B cell (primary cell): ENCODE results near the gene TMEM223. TPM values are rescaled to one million over a fixed set of nuclear protein-coding genes. Genes with fewer than 3 reads are reported as not detected.

Experiments
- ATAC-seq: fragments of 200-7000 bp; cut with Tn5 transposase; one replicate; pipeline ENCODE4 v1.10.0; 2021; ENCODE audit warnings: low read depth, mild to moderate bottlenecking, moderate number of reproducible peaks, moderate library complexity
- CTCF ChIA-PET: fragments of 350-600 bp; sonication (Branson Sonifier 250); formaldehyde crosslinking; loops from one replicate; lab custom pipeline; 2021; ENCODE audit warnings: antibody characterized with exemption, inconsistent platforms; lab: Charles Lee
- POLR2A ChIA-PET: fragments of 350-600 bp; sonication (Branson Sonifier 250); formaldehyde crosslinking; loops from one replicate; lab custom pipeline; 2021; ENCODE audit warnings: antibody characterized with exemption; lab: Charles Lee
- DNase-seq: peaks from one replicate; pipeline ENCODE4 v3.0.0; 2013
- H2AFZ ChIP-seq: 2 replicates; pipeline ENCODE4 v1.6.1; 2012; ENCODE audit warnings: mild to moderate bottlenecking, low read depth, low read length; ENCODE audit not compliant: insufficient read depth, poor library complexity, severe bottlenecking
- H3K27ac ChIP-seq, 2 donors: 1 replicate in 1 of 2; 2 replicates in 1 of 2; pipeline ENCODE4 v1.5.1; 2012 to 2013; ENCODE audit warnings: low read length in 2 of 2, mild to moderate bottlenecking in 2 of 2, moderate library complexity in 1 of 2
- H3K27me3 ChIP-seq, 4 experiments: fragments of 200-600 bp in 1 of 4; sonication (generic) in 1 of 4; replicated peaks in 1 of 4; 1 replicate in 2 of 4; 2 replicates in 2 of 4; pipeline versions ENCODE4 v1.6.1 to v1.7.0; 2013 to 2016; ENCODE audit warnings: low read length in 3 of 4, mild to moderate bottlenecking in 2 of 4, mixed read lengths in 1 of 4, moderate library complexity in 1 of 4; ENCODE audit not compliant: insufficient read depth in 4 of 4, control insufficient read depth in 3 of 4; ENCODE audit errors: control extremely low read depth in 1 of 4
- H3K36me3 ChIP-seq, 2 experiments: replicated peaks in 1 of 2; 1 replicate in 1 of 2; 2 replicates in 1 of 2; pipeline versions ENCODE4 v1.6.1 to v1.7.1; 2013; ENCODE audit warnings: low read length in 1 of 2; ENCODE audit not compliant: insufficient read depth in 2 of 2, control insufficient read depth in 1 of 2; ENCODE audit errors: control extremely low read depth in 1 of 2, extremely low read depth in 1 of 2
- H3K4me1 ChIP-seq, 2 donors: fragments of 200-600 bp in 1 of 2; sonication (generic) in 1 of 2; 1 replicate in 1 of 2; 2 replicates in 1 of 2; pipeline versions ENCODE4 v1.5.1 to v1.6.1; 2013 to 2017; ENCODE audit warnings: low read length in 2 of 2; ENCODE audit not compliant: control insufficient read depth in 2 of 2, insufficient read depth in 2 of 2
- H3K4me2 ChIP-seq: replicated peaks from 2 replicates; pipeline ENCODE3; 2012; ENCODE audit warnings: mild to moderate bottlenecking, low read depth, low read length; ENCODE audit not compliant: poor library complexity, severe bottlenecking
- H3K4me3 ChIP-seq, 5 experiments: fragments of 200-600 bp in 1 of 5; sonication (generic) in 1 of 5; 1 replicate in 3 of 5; 2 replicates in 2 of 5; pipeline versions ENCODE4 v1.5.1 to v1.7.0; 2011 to 2016; ENCODE audit warnings: low read length in 4 of 5, mild to moderate bottlenecking in 4 of 5, low read depth in 2 of 5, control low read depth in 1 of 5, moderate library complexity in 1 of 5; ENCODE audit not compliant: insufficient read depth in 1 of 5; ENCODE audit errors: control extremely low read depth in 1 of 5, extremely low read depth in 1 of 5
- H3K79me2 ChIP-seq: fragments of 200-600 bp; sonication (generic); one replicate; pipeline ENCODE4 v1.6.0; 2016; ENCODE audit warnings: low read length; ENCODE audit not compliant: control insufficient read depth, insufficient read depth
- H3K9ac ChIP-seq: fragments of 200-600 bp; sonication (generic); 2 replicates; pipeline ENCODE4 v1.6.1; 2017; ENCODE audit warnings: mild to moderate bottlenecking, low read length, moderate library complexity
- H3K9me3 ChIP-seq, 3 donors: one replicate each; pipeline versions ENCODE4 v1.6.1 to v1.7.1; 2013; ENCODE audit warnings: low read length in 2 of 3; ENCODE audit not compliant: control insufficient read depth in 2 of 3, insufficient read depth in 1 of 3; ENCODE audit errors: control extremely low read depth in 1 of 3
- H4K20me1 ChIP-seq: 2 replicates; pipeline ENCODE4 v1.6.0; 2012; ENCODE audit warnings: mild to moderate bottlenecking, low read length; ENCODE audit not compliant: insufficient read depth, control insufficient read depth, poor library complexity, severe bottlenecking
- H3K27ac Mint-ChIP-seq: one replicate; pipeline ENCODE4 v1.8.0; 2021; ENCODE audit warnings: mixed read lengths
- H3K27me3 Mint-ChIP-seq: one replicate; pipeline ENCODE4 v1.8.0; 2021; ENCODE audit warnings: mixed read lengths
- H3K4me1 Mint-ChIP-seq: one replicate; pipeline ENCODE4 v1.8.0; 2021; ENCODE audit warnings: mixed read lengths
- H3K4me3 Mint-ChIP-seq: one replicate; pipeline ENCODE4 v1.8.0; 2021; ENCODE audit warnings: mixed read lengths
- H3K9me3 Mint-ChIP-seq: one replicate; pipeline ENCODE4 v1.8.0; 2022; ENCODE audit warnings: mixed read lengths; ENCODE audit not compliant: insufficient read depth
- EZH2 ChIP-seq: IDR thresholded peaks from 2 replicates; pipeline ENCODE4 v1.6.1; 2012; ENCODE audit warnings: borderline replicate concordance, low read depth, mild to moderate bottlenecking, moderate library complexity, low read length; ENCODE audit not compliant: insufficient read depth, poor library complexity, severe bottlenecking
- WGBS: methylation state at CpG from one replicate; pipeline ENCODE4 v1.1.5; 2013; ENCODE audit warnings: missing lambda C conversion rate; ENCODE audit not compliant: insufficient coverage; 5-methylcytosine and 5-hydroxymethylcytosine counted together
- intact Hi-C: fragments of 100-400 bp; cut with micrococcal nuclease; formaldehyde crosslinking; loops from one replicate; pipeline ENCODE4 v1.10.0; 2022
- polyA plus RNA-seq: library from polyadenylated mRNA; depleted of rRNA; stranded (reverse); fragments of >200 nt; gene quantifications from 2 replicates; pipeline ENCODE4 v1.2.3, GENCODE V29; 2012
- total RNA-seq, 2 donors: library from RNA; stranded (reverse); fragments of 120-200 nt in 1 of 2; gene quantifications; 1 replicate in 1 of 2; 2 replicates in 1 of 2; pipeline versions ENCODE4 v1.2.3 to v1.2.4, GENCODE V29; 2013 to 2022
- TF ChIP-seq, protein P1 (sequence below): fragments of 200-600 bp; IDR thresholded peaks from one replicate; pipeline ENCODE4 v1.8.0; 2022; ENCODE audit warnings: antibody characterized with exemption, mild to moderate bottlenecking

The TMEM223 gene
- total and polyA plus RNA-seq, 2 donors (not counting 1 experiment from before 2014, with no cell fraction given): 12.0 to 15.6 TPM

DNA sequence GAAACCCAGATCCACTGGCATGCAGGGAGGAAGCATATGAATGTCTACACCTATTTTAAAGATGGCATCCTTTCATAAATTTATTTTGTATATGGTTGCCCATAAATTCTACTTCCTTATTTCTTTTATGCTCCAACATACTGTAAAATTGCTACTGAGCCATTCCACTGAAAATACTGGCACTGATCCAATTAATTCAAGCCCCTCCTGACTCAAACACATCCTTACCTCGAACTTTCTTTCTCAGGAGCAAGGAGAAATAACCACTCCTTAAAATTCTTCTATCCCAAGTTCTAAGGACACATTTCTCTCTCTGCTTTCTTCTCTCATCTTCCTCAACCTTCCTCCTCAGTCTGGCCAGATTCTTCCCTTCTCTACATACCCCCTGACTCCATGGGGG is 18.9 kb upstream of the TMEM223 start:
- no peaks in the 10 kb centered on the region for H3K9me3 Mint-ChIP-seq
- POLR2A ChIA-PET: interaction anchor here (0.7 to 0.8 kb wide), 2 partner anchors 31 to 32 kb away, joined by 3 to 5 read pairs; no protein-coding TSS in a partner anchor

DNA sequence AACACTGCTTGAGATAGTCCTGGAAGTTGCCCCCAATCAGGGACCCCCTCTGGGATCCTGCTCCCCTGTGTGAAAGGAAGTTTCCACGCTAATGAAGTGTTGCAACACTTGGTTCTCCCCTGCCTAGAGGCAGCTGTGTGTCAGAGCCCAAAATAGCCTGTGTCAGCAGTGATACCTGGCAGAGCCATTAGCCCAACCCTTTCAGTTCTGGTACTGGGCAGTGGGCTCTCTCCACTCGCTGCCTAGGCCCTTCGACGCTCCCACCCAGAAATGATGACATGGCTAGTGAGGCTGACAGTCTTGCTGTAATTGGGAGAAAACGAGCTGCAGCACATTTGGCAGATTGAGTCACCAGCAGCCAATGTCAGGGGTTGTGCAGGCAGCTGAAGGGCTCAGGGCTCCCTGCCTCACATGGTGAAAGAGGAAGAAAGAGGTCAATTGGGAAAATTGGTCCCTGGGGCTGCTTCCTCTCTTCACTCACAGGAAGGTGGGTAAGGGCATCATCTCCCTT is 14.9 kb upstream of the TMEM223 start:
- peak overlapping the region; percentile 66 for H2AFZ ChIP-seq
- intact Hi-C loops: no loop called here
- peaks cover 32% of the 10 kb centered on the region for H3K79me2 ChIP-seq
- H3K27me3 Mint-ChIP-seq: no peaks in the 10 kb centered on the region
- peak overlapping the region; percentile 100 for H3K4me3 Mint-ChIP-seq
- H3K9ac ChIP-seq: no peak overlapping the region
- H3K4me3 ChIP-seq: no peak overlapping the region
- peaks cover 11 to 25% of the 10 kb centered on the region in 2 donors for H3K4me1 ChIP-seq
- no peaks in the 10 kb centered on the region for H3K9me3 ChIP-seq
- DNase-seq (no peak), ATAC-seq (no peak)
- peaks cover 32% of the 10 kb centered on the region for H3K4me1 Mint-ChIP-seq
- WGBS: 83% methylated on average over 5 of the region's 5 CpGs
- peaks cover 13% of the 10 kb centered on the region for H4K20me1 ChIP-seq
- ChIA-PET CTCF (interaction anchor here (1.9 kb wide), 1 partner anchor 20 kb away, joined by 10 read pairs; no protein-coding TSS in a partner anchor), POLR2A (interaction anchor here (1.0 to 3.4 kb wide), 6 partner anchors 10 to 34 kb away, joined by 3 to 27 read pairs (median 8); partner anchors contain the start of genes STX5, TEX54 and WDR74)
- no peaks in the 10 kb centered on the region for H3K9me3 Mint-ChIP-seq
- H3K27me3 ChIP-seq: no peaks in the 10 kb centered on the region
- H3K27ac Mint-ChIP-seq: no peak overlapping the region
- TF ChIP-seq EZH2: no peak
- TF ChIP-seq, protein P1, sequence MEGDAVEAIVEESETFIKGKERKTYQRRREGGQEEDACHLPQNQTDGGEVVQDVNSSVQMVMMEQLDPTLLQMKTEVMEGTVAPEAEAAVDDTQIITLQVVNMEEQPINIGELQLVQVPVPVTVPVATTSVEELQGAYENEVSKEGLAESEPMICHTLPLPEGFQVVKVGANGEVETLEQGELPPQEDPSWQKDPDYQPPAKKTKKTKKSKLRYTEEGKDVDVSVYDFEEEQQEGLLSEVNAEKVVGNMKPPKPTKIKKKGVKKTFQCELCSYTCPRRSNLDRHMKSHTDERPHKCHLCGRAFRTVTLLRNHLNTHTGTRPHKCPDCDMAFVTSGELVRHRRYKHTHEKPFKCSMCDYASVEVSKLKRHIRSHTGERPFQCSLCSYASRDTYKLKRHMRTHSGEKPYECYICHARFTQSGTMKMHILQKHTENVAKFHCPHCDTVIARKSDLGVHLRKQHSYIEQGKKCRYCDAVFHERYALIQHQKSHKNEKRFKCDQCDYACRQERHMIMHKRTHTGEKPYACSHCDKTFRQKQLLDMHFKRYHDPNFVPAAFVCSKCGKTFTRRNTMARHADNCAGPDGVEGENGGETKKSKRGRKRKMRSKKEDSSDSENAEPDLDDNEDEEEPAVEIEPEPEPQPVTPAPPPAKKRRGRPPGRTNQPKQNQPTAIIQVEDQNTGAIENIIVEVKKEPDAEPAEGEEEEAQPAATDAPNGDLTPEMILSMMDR: no peak
- H3K27ac ChIP-seq: peak overlapping the region in 1 of 2 donors; percentile 60
- H3K4me2 ChIP-seq: no peak overlapping the region
- H3K36me3 ChIP-seq: peaks cover 1 to 18% of the 10 kb centered on the region in 2 experiments

More for the DNA sequence above, 18.9 kb upstream of the TMEM223 start:
- H3K4me3 Mint-ChIP-seq: no peak overlapping the region
- H3K27me3 Mint-ChIP-seq: no peaks in the 10 kb centered on the region
- Histone ChIP-seq H3K27me3 (no peaks in the 10 kb centered on the region), H4K20me1 (no peaks in the 10 kb centered on the region), H3K4me2 (no peak overlapping the region), H3K36me3 (peaks cover 0 to 4% of the 10 kb centered on the region in 2 experiments), H2AFZ (no peak overlapping the region), H3K9me3 (no peaks in the 10 kb centered on the region), H3K9ac (no peak overlapping the region), H3K4me3 (no peak overlapping the region), H3K4me1 (peaks cover 0 to 9% of the 10 kb centered on the region in 2 donors), H3K27ac (no peak overlapping the region), H3K79me2 (no peaks in the 10 kb centered on the region)
- TF ChIP-seq, protein P1: no peak
- no peak for TF ChIP-seq EZH2
- CTCF ChIA-PET: no interaction called here
- 77% methylated on average over 1 of the region's 1 CpG for WGBS
- peak overlapping the region; percentile 60 for H3K27ac Mint-ChIP-seq
- H3K4me1 Mint-ChIP-seq: peaks cover 8% of the 10 kb centered on the region
- intact Hi-C loops: no loop called here
- DNase-seq (no peak), ATAC-seq (no peak)
